ENCODE data around the gene EPHA6.

- TF ChIP-seq POLR2A (IDR thresholded peaks at IDR 0.05; ENCODE audit: low read length) (no peak), GATA1 (IDR thresholded peaks at IDR 0.05; ENCODE audit: low read depth, low read length) (no peak)
Measured at GRCh38 chr3:97177242-97177641, 362.8 kb downstream of the EPHA6 start.

Measured in erythroblast (primary cell).